Measurements from ENCODE around the gene CLCC1. TPM values are rescaled to one million over a fixed set of nuclear protein-coding genes. Genes with fewer than 3 reads are reported as not detected.

The CLCC1 gene
- total RNA-seq, 1 experiment from 2014 or later: 30.1 TPM

GRCh38 chr1:108955881-108956280, 7.4 kb downstream of the CLCC1 start:
- H3K36me3 ChIP-seq (ENCODE audit: low read depth): no peaks in the 10 kb centered on the region; the same call in none of the 2 replicates
- CTCF ChIA-PET: no interaction called here

DNA sequence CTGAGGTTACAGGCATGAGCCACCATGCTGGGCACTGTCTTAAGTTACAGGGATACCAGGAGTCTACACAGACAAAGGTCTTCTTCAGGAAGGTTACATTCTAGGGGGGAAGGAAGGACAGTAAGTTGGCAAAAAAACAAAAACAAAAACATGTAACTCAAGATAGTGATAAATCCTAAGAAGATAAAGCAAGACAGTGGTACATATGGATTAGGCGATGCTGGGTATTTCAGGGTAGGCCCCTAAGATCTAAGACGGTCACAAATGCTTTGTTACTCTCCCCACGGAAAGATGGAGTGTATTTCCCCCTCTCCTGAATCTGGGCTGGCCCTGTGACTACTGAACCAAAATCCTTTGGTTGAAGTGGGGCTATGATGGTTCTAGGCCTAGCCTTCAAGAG, 8.2 kb downstream of the CLCC1 start:
- no peak overlapping the region for H3K27ac ChIP-seq
- peaks cover under 1% of the 10 kb centered on the region for H3K36me3 ChIP-seq (ENCODE audit: low read depth)
- peaks cover 17% of the 10 kb centered on the region; the same call in 1 of the 2 replicates for H4K20me1 ChIP-seq (ENCODE audit: insufficient read depth)
- intact Hi-C loops (cut with micrococcal nuclease; ENCODE audit: unreplicated experiment): loop anchor here (10.0 kb wide), 1 partner anchor 310 kb away; no protein-coding TSS in a partner anchor
- no peak overlapping the region for H3K4me3 ChIP-seq
- TF ChIP-seq EZH2 (IDR thresholded peaks at IDR 0.05; ENCODE audit: low read depth): no peak
- no peak for TF ChIP-seq CTCF (conservative IDR thresholded peaks at IDR 0.05)
- no peaks in the 10 kb centered on the region for H3F3A ChIP-seq (ENCODE audit: insufficient read depth, low read depth)
- no peaks in the 10 kb centered on the region for H3K9me2 ChIP-seq (ENCODE audit: insufficient read depth)
- H2AFZ ChIP-seq: no peak overlapping the region
- no peak overlapping the region for H3K4me2 ChIP-seq
- DNase-seq: no peak
- ChIA-PET POLR2A (ENCODE audit: unreplicated experiment) (no interaction called here), CTCF (no interaction called here)
- no TSS peak for BruUV-seq (replicated peaks)
- peaks cover 90% of the 10 kb centered on the region for H3K79me2 ChIP-seq (ENCODE audit: low read depth)
- H3K27me3 ChIP-seq (ENCODE audit: insufficient read depth, low read depth): no peaks in the 10 kb centered on the region
- H3K9me3 ChIP-seq (ENCODE audit: insufficient read depth, low read depth): no peaks in the 10 kb centered on the region
- H3K4me1 ChIP-seq (replicated peaks; ENCODE audit: insufficient read depth): no peaks in the 10 kb centered on the region

More at GRCh38 chr1:108955881-108956280, 7.4 kb downstream of the CLCC1 start:
- Histone ChIP-seq H3F3A (ENCODE audit: insufficient read depth, low read depth) (no peaks in the 10 kb centered on the region), H3K27ac (no peak overlapping the region), H3K4me3 (no peak overlapping the region), H3K9me3 (ENCODE audit: insufficient read depth, low read depth) (no peaks in the 10 kb centered on the region), H4K20me1 (ENCODE audit: insufficient read depth) (peaks cover 17% of the 10 kb centered on the region; the same call in 1 of the 2 replicates), H3K79me2 (ENCODE audit: low read depth) (peaks cover 94% of the 10 kb centered on the region), H3K9me2 (ENCODE audit: insufficient read depth) (no peaks in the 10 kb centered on the region), H3K4me1 (replicated peaks; ENCODE audit: insufficient read depth) (no peaks in the 10 kb centered on the region), H2AFZ (no peak overlapping the region), H3K27me3 (ENCODE audit: insufficient read depth, low read depth) (no peaks in the 10 kb centered on the region), H3K4me2 (no peak overlapping the region)
- TF ChIP-seq CTCF (conservative IDR thresholded peaks at IDR 0.05): no peak
- TF ChIP-seq EZH2 (IDR thresholded peaks at IDR 0.05; ENCODE audit: low read depth): no peak
- intact Hi-C loops (cut with micrococcal nuclease; ENCODE audit: unreplicated experiment): loop anchor here (10.0 kb wide), 1 partner anchor 309 kb away; no protein-coding TSS in a partner anchor
- POLR2A ChIA-PET (ENCODE audit: unreplicated experiment): no interaction called here
- BruUV-seq (replicated peaks): no TSS peak
- DNase-seq: no peak

DNA sequence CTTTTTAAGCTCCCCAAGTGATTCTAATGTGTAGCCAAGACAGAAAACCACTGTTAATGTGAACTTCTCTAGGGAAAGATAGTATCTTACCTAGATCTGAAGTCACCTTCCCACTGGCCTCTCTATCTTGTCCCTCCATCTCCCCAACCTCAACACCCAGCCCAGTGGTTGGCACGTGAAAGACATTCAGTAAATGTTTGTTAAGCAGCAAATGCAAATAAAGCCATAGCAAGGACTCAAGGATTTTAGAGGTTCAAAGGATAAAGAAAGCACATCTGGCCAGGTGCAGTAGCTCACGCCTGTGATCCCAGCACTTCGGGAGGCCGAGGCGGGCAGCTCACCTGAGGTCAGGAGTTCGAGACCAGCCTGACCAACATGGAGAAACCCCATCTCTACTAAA, 9.8 kb downstream of the CLCC1 start:
- ChIA-PET POLR2A (ENCODE audit: unreplicated experiment) (no interaction called here), CTCF (no interaction called here)
- peaks cover 4% of the 10 kb centered on the region; the same call in 1 of the 2 replicates for H3K36me3 ChIP-seq (ENCODE audit: low read depth)
- H4K20me1 ChIP-seq (ENCODE audit: insufficient read depth): peaks cover 18% of the 10 kb centered on the region; the same call in 1 of the 2 replicates
- H2AFZ ChIP-seq: no peak overlapping the region
- no peaks in the 10 kb centered on the region for H3K9me2 ChIP-seq (ENCODE audit: insufficient read depth)
- no peaks in the 10 kb centered on the region for H3K27me3 ChIP-seq (ENCODE audit: insufficient read depth, low read depth)
- peaks cover 3% of the 10 kb centered on the region; the same call in 1 of the 2 replicates for H3F3A ChIP-seq (ENCODE audit: insufficient read depth, low read depth)
- BruUV-seq (replicated peaks): no TSS peak
- H3K4me2 ChIP-seq: no peak overlapping the region
- H3K9me3 ChIP-seq (ENCODE audit: insufficient read depth, low read depth): no peaks in the 10 kb centered on the region
- intact Hi-C loops (cut with micrococcal nuclease; ENCODE audit: unreplicated experiment): loop anchor here (10.0 kb wide), 1 partner anchor 311 kb away; no protein-coding TSS in a partner anchor
- no peak for DNase-seq
- no peak overlapping the region for H3K27ac ChIP-seq
- TF ChIP-seq EZH2 (IDR thresholded peaks at IDR 0.05; ENCODE audit: low read depth) (no peak), CTCF (conservative IDR thresholded peaks at IDR 0.05) (no peak)
- no peaks in the 10 kb centered on the region for H3K4me1 ChIP-seq (replicated peaks; ENCODE audit: insufficient read depth)
- peaks cover 79% of the 10 kb centered on the region for H3K79me2 ChIP-seq (ENCODE audit: low read depth)
- no peak overlapping the region for H3K4me3 ChIP-seq

All from PC-9 (cell line).